Coronary artery (tissue), 2 donors: ENCODE results near the gene SF3B2.
"Not testable (repeated sequence)": the region's sequence is repeated elsewhere in the genome, so short reads cannot be mapped to it uniquely, and the experiment has no call there.

Source experiments
- DNase-seq: peaks from one replicate; pipeline ENCODE4 v3.0.0-alpha.2; 2017; ENCODE audit warnings: low spot score
- H3K27ac ChIP-seq, 2 donors: fragments of 200-600 bp; sonication (generic); one replicate each; pipeline ENCODE4 v1.5.1; 2016 to 2019
- H3K4me3 ChIP-seq: fragments of 200-600 bp; sonication (generic); 2 replicates; pipeline ENCODE4 v1.5.1; 2016; ENCODE audit warnings: mild to moderate bottlenecking, moderate library complexity
- TF ChIP-seq, protein P1 (sequence below): fragments of 200-600 bp; sonication (generic); IDR thresholded peaks from one replicate; pipeline ENCODE4 v1.5.1; 2019; ENCODE audit warnings: antibody characterized with exemption

Gene SF3B2

DNA sequence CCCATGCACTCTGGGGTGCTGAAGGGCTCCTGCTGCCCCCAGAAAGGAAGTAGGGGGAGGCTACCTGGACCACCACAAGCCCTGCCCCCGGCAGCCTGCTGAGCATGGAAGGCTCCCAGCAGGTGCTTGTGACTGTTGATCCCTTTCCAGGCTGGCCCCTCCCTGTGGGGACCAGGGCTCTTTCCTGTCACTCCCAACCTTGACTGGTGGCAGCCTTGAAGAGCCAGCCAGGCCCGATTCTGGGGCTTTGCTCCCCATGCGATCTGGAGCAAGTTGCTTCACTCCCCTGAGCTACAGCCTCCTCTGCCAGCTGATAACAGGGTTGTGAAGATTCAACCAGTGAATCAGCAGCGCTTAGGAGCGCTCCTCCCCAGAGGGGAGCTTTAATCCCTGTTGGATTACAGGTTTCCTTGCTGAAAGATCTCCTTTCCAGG, 44.9 kb upstream of the SF3B2 start:
- DNase-seq = no peak
- H3K27ac ChIP-seq = no peak overlapping the region
- TF ChIP-seq, protein P1, sequence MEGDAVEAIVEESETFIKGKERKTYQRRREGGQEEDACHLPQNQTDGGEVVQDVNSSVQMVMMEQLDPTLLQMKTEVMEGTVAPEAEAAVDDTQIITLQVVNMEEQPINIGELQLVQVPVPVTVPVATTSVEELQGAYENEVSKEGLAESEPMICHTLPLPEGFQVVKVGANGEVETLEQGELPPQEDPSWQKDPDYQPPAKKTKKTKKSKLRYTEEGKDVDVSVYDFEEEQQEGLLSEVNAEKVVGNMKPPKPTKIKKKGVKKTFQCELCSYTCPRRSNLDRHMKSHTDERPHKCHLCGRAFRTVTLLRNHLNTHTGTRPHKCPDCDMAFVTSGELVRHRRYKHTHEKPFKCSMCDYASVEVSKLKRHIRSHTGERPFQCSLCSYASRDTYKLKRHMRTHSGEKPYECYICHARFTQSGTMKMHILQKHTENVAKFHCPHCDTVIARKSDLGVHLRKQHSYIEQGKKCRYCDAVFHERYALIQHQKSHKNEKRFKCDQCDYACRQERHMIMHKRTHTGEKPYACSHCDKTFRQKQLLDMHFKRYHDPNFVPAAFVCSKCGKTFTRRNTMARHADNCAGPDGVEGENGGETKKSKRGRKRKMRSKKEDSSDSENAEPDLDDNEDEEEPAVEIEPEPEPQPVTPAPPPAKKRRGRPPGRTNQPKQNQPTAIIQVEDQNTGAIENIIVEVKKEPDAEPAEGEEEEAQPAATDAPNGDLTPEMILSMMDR = no peak
- H3K4me3 ChIP-seq = no peak overlapping the region

DNA sequence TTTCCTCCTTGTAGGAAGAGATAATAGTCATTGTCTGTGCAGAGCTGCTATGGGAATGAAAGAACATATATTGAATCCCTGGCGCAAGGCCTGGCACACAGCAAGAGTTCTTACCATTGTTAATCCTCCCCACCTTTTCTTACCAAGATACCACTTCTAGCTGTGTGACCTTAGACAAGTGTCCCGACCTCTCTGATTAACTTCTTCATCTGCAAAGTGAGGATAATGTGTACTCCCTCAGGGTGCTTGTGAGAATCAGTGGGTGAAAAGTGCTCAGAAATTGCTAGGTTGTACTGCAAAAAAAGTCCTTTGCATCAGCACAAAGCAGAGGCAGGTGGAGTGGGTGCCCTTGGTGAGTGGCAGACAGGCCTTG, 44.1 kb upstream of the SF3B2 start:
- DNase-seq = no peak
- Histone ChIP-seq H3K27ac (no peak overlapping the region), H3K4me3 (no peak overlapping the region)
- TF ChIP-seq, protein P1 = no peak

DNA sequence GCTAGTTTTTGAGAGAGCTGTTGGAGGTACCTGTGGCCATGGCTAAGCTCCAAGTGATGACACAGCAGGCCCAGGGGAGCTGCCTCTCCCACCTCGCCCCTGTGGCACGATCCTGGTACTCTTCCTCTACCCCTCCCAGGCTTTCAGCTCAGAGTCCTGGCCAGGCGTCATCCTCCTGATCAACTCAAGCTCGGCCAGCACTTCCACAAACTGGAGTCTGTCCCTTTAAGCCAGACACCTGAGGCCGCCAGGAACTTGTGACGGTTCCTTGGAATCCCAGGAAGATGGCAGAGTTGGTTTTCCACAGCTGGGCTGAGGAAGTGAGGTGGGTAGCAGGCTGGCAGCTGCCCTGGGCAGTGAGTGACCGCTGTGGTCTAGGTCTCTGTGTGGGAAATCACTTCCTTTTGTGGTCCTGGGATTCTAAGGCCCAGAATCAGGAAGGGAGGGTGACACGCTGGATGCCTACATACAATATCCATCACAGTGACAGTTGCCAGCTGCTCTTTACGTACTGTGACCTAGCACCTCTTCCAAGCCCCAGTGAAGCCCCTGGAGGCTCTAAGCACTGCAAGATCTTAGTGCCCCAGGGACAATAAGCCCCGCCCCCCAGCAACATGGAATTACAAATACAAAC, 43.6 kb upstream of the SF3B2 start:
- Histone ChIP-seq H3K27ac (no peak overlapping the region), H3K4me3 (no peak overlapping the region)
- DNase-seq = no peak
- TF ChIP-seq, protein P1 = no peak

DNA sequence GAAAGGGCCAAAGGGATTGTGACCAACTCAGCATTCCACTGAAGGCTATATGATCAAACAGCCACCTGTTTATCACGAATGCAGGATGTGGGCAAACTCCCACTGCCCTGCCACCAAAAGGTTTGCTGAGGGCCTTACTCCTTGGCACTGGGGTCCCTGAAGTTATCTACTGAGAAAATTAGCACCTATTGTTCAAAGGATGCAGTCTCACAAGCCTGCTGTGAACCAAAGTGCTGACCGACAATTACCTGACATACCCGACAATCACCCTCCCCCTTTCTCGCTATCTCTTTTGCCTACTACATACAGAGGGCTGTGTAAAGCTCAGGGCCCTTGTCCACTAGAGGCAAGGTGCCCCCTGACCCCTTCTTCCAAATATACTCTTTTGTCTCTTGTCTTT, 42.1 kb upstream of the SF3B2 start:
- H3K27ac ChIP-seq, DNase-seq, H3K4me3 ChIP-seq: not testable (repeated sequence)

DNA sequence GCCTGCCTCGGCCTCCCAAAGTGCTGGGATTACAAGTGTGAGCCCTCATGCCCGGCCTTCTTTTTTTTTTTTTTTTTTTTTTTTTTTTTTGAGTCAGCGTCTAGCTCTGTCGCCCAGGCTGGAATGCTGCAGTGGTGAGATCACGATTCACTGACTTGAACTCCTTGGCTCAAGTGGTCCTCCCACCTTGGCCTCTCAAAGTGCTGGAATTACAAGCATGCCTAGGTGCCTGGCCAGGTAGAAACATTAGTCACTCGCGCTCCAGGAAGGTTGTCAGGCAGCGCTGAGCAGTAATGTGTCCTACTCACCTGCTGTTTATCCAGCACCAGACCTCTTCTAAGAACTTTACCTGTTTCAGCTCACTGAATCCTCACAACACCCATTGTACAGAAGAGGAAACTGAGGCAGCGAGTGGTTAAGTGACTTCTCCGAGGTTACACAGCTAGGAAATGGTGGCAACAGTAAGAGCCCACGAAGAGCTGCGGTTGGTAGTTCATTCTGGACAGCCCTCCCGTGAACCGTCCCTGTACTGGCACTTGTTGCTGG, 40.9 kb upstream of the SF3B2 start:
- H3K27ac ChIP-seq = peak overlapping the region in 1 of 2 donors; percentile 47
- TF ChIP-seq, protein P1 = no peak
- no peak for DNase-seq
- H3K4me3 ChIP-seq = peak overlapping the region; percentile 66

DNA sequence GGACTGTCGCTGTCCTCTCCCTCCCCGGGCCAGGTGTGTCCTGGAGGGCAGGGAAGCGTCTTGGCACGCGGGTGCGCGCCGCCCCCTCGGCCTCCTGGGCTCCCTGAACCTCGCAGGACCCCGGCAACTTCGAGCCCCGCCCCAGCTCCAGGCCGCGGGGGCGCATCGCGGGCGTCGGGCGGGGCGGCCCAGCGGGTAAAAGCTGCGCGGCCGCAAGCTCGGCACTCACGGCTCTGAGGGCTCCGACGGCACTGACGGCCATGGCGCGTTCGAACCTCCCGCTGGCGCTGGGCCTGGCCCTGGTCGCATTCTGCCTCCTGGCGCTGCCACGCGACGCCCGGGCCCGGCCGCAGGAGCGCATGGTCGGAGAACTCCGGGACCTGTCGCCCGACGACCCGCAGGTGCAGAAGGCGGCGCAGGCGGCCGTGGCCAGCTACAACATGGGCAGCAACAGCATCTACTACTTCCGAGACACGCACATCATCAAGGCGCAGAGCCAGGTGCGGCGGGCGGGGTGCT, 40.3 kb upstream of the SF3B2 start, which contains the start of gene CST6:
Gene CST6 (plus strand): TSS at position 224 of the 519 bp plus-strand sequence. CDS start 37 bp downstream, at position 261.
- Histone ChIP-seq H3K27ac (peak within 1 kb of the TSS in 1 of 2 donors; percentile 47), H3K4me3 (peak within 1 kb of the TSS; percentile 66)
- TF ChIP-seq, protein P1 = no peak
- no peak for DNase-seq

DNA sequence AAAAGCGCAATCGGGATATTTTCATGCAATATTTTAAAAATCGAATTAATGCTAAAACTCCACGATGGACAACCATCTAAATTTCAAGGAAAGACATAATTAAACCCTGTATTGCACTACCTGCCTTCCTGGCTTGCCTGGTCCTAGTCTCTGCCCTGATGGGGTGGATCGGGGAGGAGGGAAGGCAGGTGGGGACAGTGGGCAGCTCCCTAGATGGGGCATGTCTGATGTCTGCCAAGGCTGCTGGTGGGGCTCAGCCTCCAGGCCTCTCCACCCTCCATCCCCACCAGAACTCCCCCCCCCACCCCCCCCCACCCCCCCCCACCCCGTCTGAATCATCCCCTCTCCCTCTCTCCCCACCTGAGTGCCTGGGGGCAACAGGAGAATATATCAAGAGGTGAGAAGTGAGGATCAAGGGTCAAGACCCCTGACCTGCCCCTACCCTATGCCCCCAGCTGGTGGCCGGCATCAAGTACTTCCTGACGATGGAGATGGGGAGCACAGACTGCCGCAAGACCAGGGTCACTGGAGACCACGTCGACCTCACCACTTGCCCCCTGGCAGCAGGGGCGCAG, 39.7 kb upstream of the SF3B2 start:
- peak overlapping the region; percentile 66 for H3K4me3 ChIP-seq
- H3K27ac ChIP-seq = peak overlapping the region in 1 of 2 donors; percentile 47
- TF ChIP-seq, protein P1 = no peak
- DNase-seq = no peak
